Neural cell (in vitro differentiated cells): ENCODE results near the gene SDK1. TPM values are rescaled to one million over a fixed set of nuclear protein-coding genes. Genes with fewer than 3 reads are reported as not detected.

Source experiments
- H2AFZ ChIP-seq: fragments of 200-600, 300-800 bp; sonication (generic), shearing (Covaris generic); 2 replicates; pipeline ENCODE4 v1.6.0; 2014; ENCODE audit warnings: low read depth, mild to moderate bottlenecking, antibody characterized with exemption, low read length, moderate library complexity
- H3F3A ChIP-seq: fragments of 200-600 bp; shearing (Covaris generic); 2 replicates; pipeline ENCODE4 v1.6.1; 2016; ENCODE audit warnings: mild to moderate bottlenecking, moderate library complexity, mixed read lengths, antibody characterized with exemption, low read length; ENCODE audit not compliant: insufficient read depth, poor library complexity, severe bottlenecking
- H3K27ac ChIP-seq: fragments of 200-600, 300-800 bp; sonication (generic), shearing (Covaris generic); 2 replicates; pipeline ENCODE4 v1.5.1; 2014; ENCODE audit warnings: mild to moderate bottlenecking, low read length, moderate library complexity
- H3K27me3 ChIP-seq: fragments of 300-800, 200-600 bp; sonication (generic), shearing (Covaris generic); 2 replicates; pipeline ENCODE4 v1.6.0; 2014; ENCODE audit warnings: mild to moderate bottlenecking, low read depth, low read length, moderate library complexity; ENCODE audit not compliant: insufficient read depth
- H3K36me3 ChIP-seq: fragments of 300-800, 200-600 bp; sonication (generic), shearing (Covaris generic); 2 replicates; pipeline ENCODE4 v1.5.1; 2014; ENCODE audit warnings: mild to moderate bottlenecking, antibody characterized with exemption, low read length, moderate library complexity; ENCODE audit not compliant: insufficient read depth
- H3K4me2 ChIP-seq: fragments of 300-800, 200-600 bp; sonication (generic), shearing (Covaris generic); 2 replicates; pipeline ENCODE4 v1.6.0; 2014; ENCODE audit warnings: mild to moderate bottlenecking, low read length
- H3K4me3 ChIP-seq: fragments of 300-800, 200-600 bp; sonication (generic), shearing (Covaris generic); 2 replicates; pipeline ENCODE4 v1.5.1; 2014; ENCODE audit warnings: mild to moderate bottlenecking, low read length, moderate library complexity
- H3K79me2 ChIP-seq: fragments of 200-600 bp; shearing (Covaris generic); replicated peaks from 2 replicates; pipeline ENCODE4 v1.6.0; 2014; ENCODE audit warnings: mild to moderate bottlenecking, low read length, moderate library complexity; ENCODE audit not compliant: insufficient read depth
- H3K9ac ChIP-seq: fragments of 300-800, 200-600 bp; sonication (generic), shearing (Covaris generic); 2 replicates; pipeline ENCODE4 v1.6.1; 2016; ENCODE audit warnings: mild to moderate bottlenecking, low read length, mixed read lengths
- H3K9me2 ChIP-seq: fragments of 200-600 bp; shearing (Covaris generic); 2 replicates; pipeline ENCODE4 v1.6.1; 2016; ENCODE audit warnings: mild to moderate bottlenecking, low read length, mixed read lengths; ENCODE audit not compliant: insufficient read depth
- H3K9me3 ChIP-seq: fragments of 200-600, 300-800 bp; sonication (generic), shearing (Covaris generic); 2 replicates; pipeline ENCODE4 v1.6.1; 2016; ENCODE audit warnings: mild to moderate bottlenecking, mixed run types, low read length, moderate library complexity, mixed read lengths
- H4K20me1 ChIP-seq: fragments of 200-600 bp; shearing (Covaris generic); 2 replicates; pipeline ENCODE4 v1.6.1; 2016; ENCODE audit warnings: mild to moderate bottlenecking, mixed run types; ENCODE audit not compliant: insufficient read depth
- EP300 ChIP-seq: fragments of 450-650 bp; conservative IDR thresholded peaks from 2 replicates; pipeline ENCODE4 v1.6.1; 2014; ENCODE audit warnings: antibody characterized with exemption, mild to moderate bottlenecking, moderate library complexity; ENCODE audit not compliant: poor library complexity, severe bottlenecking
- EZH2 ChIP-seq: fragments of 200-600, 300-800 bp; shearing (Covaris generic), sonication (generic); IDR thresholded peaks from 2 replicates; pipeline ENCODE4 v1.6.1; 2014; ENCODE audit warnings: antibody characterized with exemption, low read length, borderline replicate concordance, mild to moderate bottlenecking; ENCODE audit not compliant: insufficient read depth, poor library complexity, severe bottlenecking
- MXI1 ChIP-seq: fragments of 450-650 bp; conservative IDR thresholded peaks from 2 replicates; pipeline ENCODE4 v1.6.1; 2014; ENCODE audit warnings: antibody characterized with exemption, mild to moderate bottlenecking; ENCODE audit not compliant: poor library complexity, severe bottlenecking
- POLR2AphosphoS5 ChIP-seq: IDR thresholded peaks from 2 replicates; pipeline ENCODE4 v1.6.1; 2012
- RAD21 ChIP-seq: fragments of 450-650 bp; conservative IDR thresholded peaks from 2 replicates; pipeline ENCODE4 v1.6.1; 2014; ENCODE audit warnings: antibody characterized with exemption, mild to moderate bottlenecking, moderate library complexity
- SMC3 ChIP-seq: fragments of 450-650 bp; conservative IDR thresholded peaks from 2 replicates; pipeline ENCODE4 v1.6.1; 2014; ENCODE audit warnings: antibody characterized with exemption, mild to moderate bottlenecking, moderate library complexity; ENCODE audit not compliant: poor library complexity
- TAF1 ChIP-seq: IDR thresholded peaks from 2 replicates; pipeline ENCODE4 v1.6.1; 2012; ENCODE audit warnings: low read depth
- polyA plus RNA-seq: library from polyadenylated mRNA; depleted of rRNA; stranded (reverse); fragments of >200 nt; gene quantifications from 2 replicates; pipeline ENCODE4 v1.2.3, GENCODE V29; 2014
- TF ChIP-seq, protein P1 (sequence below): fragments of 450-650 bp; IDR thresholded peaks from 2 replicates; pipeline ENCODE4 v1.5.1; 2014; ENCODE audit warnings: antibody characterized with exemption, mild to moderate bottlenecking, moderate library complexity; ENCODE audit not compliant: poor library complexity, severe bottlenecking
- TF ChIP-seq, protein P2 (sequence below): IDR thresholded peaks from 2 replicates; pipeline ENCODE4 v1.6.1; 2012; ENCODE audit warnings: borderline replicate concordance

The SDK1 gene
- polyA plus RNA-seq, 1 donor from 2014 or later = 2.7 TPM

DNA sequence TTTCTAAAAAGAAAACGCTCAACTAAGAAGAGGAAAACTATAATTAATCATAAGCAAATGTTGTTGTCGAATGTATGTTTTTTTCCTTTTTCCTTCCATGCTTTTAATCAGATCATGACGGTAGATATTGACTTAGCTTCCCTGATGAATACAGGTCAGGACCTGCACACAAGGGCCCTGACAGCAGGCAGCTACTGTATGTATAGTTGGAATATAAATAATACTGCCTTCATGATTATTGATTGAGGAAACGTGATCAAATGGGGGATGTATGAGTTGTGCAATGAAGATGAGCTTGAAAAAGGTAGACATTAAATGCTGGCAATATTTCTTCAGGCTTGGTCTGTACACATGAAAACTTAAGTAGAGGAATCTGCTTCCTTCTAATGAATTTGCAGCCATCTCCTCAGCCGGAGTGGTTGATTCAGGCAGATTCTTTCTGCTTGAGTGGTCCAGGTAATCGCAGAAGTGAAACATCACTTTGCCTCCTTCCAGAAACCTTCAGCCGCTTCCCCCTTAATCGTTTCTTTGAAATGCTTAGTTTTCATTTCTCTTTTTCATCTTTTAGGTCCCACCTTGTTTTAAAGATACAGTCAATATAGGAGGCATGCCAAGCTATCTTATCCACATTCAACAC lies 656.5 kb downstream of the SDK1 start:
- Histone ChIP-seq H3K4me2 (no peak overlapping the region), H3K36me3 (no peaks in the 10 kb centered on the region), H3K27me3 (no peaks in the 10 kb centered on the region), H3K9me3 (no peaks in the 10 kb centered on the region), H3K79me2 (no peaks in the 10 kb centered on the region), H4K20me1 (no peaks in the 10 kb centered on the region), H2AFZ (no peak overlapping the region), H3K27ac (no peak overlapping the region), H3F3A (no peaks in the 10 kb centered on the region), H3K9me2 (no peaks in the 10 kb centered on the region), H3K9ac (no peak overlapping the region), H3K4me3 (no peak overlapping the region)
- TF ChIP-seq RAD21 (no peak), EZH2 (no peak), TAF1 (no peak), SMC3 (no peak), POLR2AphosphoS5 (no peak), MXI1 (no peak), EP300 (no peak)
- TF ChIP-seq, protein P1, sequence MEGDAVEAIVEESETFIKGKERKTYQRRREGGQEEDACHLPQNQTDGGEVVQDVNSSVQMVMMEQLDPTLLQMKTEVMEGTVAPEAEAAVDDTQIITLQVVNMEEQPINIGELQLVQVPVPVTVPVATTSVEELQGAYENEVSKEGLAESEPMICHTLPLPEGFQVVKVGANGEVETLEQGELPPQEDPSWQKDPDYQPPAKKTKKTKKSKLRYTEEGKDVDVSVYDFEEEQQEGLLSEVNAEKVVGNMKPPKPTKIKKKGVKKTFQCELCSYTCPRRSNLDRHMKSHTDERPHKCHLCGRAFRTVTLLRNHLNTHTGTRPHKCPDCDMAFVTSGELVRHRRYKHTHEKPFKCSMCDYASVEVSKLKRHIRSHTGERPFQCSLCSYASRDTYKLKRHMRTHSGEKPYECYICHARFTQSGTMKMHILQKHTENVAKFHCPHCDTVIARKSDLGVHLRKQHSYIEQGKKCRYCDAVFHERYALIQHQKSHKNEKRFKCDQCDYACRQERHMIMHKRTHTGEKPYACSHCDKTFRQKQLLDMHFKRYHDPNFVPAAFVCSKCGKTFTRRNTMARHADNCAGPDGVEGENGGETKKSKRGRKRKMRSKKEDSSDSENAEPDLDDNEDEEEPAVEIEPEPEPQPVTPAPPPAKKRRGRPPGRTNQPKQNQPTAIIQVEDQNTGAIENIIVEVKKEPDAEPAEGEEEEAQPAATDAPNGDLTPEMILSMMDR = no peak
- TF ChIP-seq, protein P2, sequence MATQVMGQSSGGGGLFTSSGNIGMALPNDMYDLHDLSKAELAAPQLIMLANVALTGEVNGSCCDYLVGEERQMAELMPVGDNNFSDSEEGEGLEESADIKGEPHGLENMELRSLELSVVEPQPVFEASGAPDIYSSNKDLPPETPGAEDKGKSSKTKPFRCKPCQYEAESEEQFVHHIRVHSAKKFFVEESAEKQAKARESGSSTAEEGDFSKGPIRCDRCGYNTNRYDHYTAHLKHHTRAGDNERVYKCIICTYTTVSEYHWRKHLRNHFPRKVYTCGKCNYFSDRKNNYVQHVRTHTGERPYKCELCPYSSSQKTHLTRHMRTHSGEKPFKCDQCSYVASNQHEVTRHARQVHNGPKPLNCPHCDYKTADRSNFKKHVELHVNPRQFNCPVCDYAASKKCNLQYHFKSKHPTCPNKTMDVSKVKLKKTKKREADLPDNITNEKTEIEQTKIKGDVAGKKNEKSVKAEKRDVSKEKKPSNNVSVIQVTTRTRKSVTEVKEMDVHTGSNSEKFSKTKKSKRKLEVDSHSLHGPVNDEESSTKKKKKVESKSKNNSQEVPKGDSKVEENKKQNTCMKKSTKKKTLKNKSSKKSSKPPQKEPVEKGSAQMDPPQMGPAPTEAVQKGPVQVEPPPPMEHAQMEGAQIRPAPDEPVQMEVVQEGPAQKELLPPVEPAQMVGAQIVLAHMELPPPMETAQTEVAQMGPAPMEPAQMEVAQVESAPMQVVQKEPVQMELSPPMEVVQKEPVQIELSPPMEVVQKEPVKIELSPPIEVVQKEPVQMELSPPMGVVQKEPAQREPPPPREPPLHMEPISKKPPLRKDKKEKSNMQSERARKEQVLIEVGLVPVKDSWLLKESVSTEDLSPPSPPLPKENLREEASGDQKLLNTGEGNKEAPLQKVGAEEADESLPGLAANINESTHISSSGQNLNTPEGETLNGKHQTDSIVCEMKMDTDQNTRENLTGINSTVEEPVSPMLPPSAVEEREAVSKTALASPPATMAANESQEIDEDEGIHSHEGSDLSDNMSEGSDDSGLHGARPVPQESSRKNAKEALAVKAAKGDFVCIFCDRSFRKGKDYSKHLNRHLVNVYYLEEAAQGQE = no peak

DNA sequence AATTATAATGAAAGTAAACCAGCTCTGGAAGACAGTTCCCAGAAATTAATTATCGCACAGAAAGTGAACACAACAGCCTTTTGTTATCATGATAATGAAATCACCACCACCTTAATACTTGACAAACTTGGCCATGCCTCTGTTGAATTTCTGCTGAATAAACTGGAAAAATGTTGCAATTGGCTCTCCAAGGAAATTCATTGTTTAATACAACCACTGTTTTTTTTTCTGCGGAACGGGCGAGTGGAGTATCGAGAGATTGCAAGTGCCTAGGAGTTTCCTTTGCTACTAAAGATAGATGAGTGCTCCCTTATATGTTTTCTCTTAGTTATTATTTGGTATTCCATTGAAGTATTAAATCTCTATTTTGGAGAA lies 657.0 kb downstream of the SDK1 start:
- no peaks in the 10 kb centered on the region for H4K20me1 ChIP-seq
- H3K9me2 ChIP-seq = no peaks in the 10 kb centered on the region
- H3K79me2 ChIP-seq = no peaks in the 10 kb centered on the region
- no peaks in the 10 kb centered on the region for H3F3A ChIP-seq
- H3K27ac ChIP-seq = no peak overlapping the region
- H2AFZ ChIP-seq = no peak overlapping the region
- no peaks in the 10 kb centered on the region for H3K27me3 ChIP-seq
- no peaks in the 10 kb centered on the region for H3K9me3 ChIP-seq
- H3K36me3 ChIP-seq = no peaks in the 10 kb centered on the region
- H3K9ac ChIP-seq = no peak overlapping the region
- H3K4me3 ChIP-seq = no peak overlapping the region
- H3K4me2 ChIP-seq = no peak overlapping the region
- TF ChIP-seq EP300 (no peak), MXI1 (no peak), RAD21 (no peak), POLR2AphosphoS5 (no peak), TAF1 (no peak)
- TF ChIP-seq, protein P1 = no peak
- TF ChIP-seq, protein P2 = no peak
